Measurements from ENCODE around the gene HDAC8.

Gene HDAC8

DNA sequence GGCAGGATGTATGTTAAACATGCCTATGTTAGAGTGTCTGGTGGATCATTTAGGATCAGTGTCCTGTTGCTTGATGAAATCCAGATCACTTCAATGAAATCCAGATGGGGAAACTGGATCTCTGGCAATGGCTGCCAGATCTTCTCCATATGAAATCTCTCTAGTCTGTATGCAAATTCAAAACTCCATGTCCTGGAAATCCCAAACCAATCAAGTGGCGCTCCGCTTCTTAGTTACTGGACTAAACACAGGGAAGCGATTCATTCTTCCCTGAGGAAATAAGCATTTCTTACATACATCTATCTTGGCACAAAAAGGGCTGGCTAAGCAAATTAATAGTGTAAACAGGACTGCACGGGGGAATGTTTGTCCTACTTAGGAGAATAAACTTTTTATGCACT is 94.9 kb downstream of the HDAC8 start:
- Histone ChIP-seq H2BK120ac (ENCODE audit: low read depth, low read length) (no peak overlapping the region), H2AK5ac (ENCODE audit: low read depth, low read length) (no peak overlapping the region), H4K8ac (ENCODE audit: low read depth, low read length) (no peak overlapping the region), H3K18ac (ENCODE audit: low read length) (no peak overlapping the region), H3K36me3 (replicated peaks in 1 of 2; ENCODE audit: control insufficient read depth in 2 of 2, insufficient read depth in 2 of 2, low read length in 2 of 2) (peaks cover 2 to 4% of the 10 kb centered on the region in 2 donors), H2BK12ac (ENCODE audit: low read length) (no peak overlapping the region), H2BK5ac (ENCODE audit: low read length) (no peak overlapping the region), H3K4me3 (ENCODE audit: low read length in 2 of 2) (no peak overlapping the region), H3K14ac (ENCODE audit: low read length) (no peak overlapping the region), H3K27me3 (ENCODE audit: control insufficient read depth in 3 of 3, insufficient read depth in 3 of 3, low read depth in 1 of 3, low read length in 3 of 3) (peaks cover 0 to 6% (median 0%) of the 10 kb centered on the region in 3 experiments), H3K9me3 (replicated peaks in 1 of 2; ENCODE audit: control insufficient read depth in 2 of 2, insufficient read depth in 1 of 2, low read depth in 1 of 2, low read length in 2 of 2) (no peaks in the 10 kb centered on the region), H2BK15ac (ENCODE audit: low read length) (no peak overlapping the region), H4K91ac (ENCODE audit: low read depth, low read length, poor library complexity) (no peak overlapping the region), H3K9ac (ENCODE audit: low read depth, low read length, poor library complexity) (no peak overlapping the region), H3K79me1 (ENCODE audit: low read depth, low read length) (no peaks in the 10 kb centered on the region), H3K4ac (ENCODE audit: low read length) (no peak overlapping the region), H2AFZ (ENCODE audit: low read length) (no peak overlapping the region), H3K23ac (ENCODE audit: low read depth, low read length, poor library complexity) (no peak overlapping the region), H3K4me1 (ENCODE audit: control insufficient read depth in 2 of 2, insufficient read depth in 1 of 2, low read depth in 1 of 2, low read length in 2 of 2) (no peaks in the 10 kb centered on the region), H3K27ac (replicated peaks; ENCODE audit: low read length) (no peak overlapping the region), H3K4me2 (ENCODE audit: insufficient read depth, low read length, poor library complexity, severe bottlenecking) (no peak overlapping the region)
- no CpG with 5 or more reads among the region's 4 CpGs for WGBS, 2 donors (ENCODE audit: extremely low coverage in 2 of 2, insufficient read length in 2 of 2, insufficient replicate concordance in 1 of 2)
- DNase-seq (ENCODE audit: low spot score), result no peak

DNA sequence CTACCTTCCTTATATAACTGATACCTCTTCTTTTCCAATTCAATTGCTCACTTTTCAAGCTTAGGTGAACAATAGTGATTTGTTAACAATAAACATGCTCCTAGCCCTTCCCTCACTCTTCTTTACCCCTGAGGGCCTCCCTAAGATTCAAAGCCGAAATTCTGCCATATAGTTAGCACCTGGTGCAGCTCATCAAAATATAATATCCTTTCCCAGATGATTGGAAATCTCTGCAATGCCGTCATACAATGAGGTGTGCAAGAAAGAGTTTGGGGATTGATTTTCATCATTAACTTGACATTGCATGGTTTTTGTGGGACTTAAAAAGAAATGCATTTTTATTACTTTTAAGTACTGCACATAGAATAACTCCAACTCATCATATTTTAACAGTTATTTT is 95.3 kb downstream of the HDAC8 start:
- no peak overlapping the region for H3K4ac ChIP-seq (ENCODE audit: low read length)
- H3K18ac ChIP-seq (ENCODE audit: low read length), result no peak overlapping the region
- H3K79me1 ChIP-seq (ENCODE audit: low read depth, low read length), result no peaks in the 10 kb centered on the region
- H2AFZ ChIP-seq (ENCODE audit: low read length), result no peak overlapping the region
- H2AK5ac ChIP-seq (ENCODE audit: low read depth, low read length), result no peak overlapping the region
- no peak overlapping the region for H2BK15ac ChIP-seq (ENCODE audit: low read length)
- H3K14ac ChIP-seq (ENCODE audit: low read length), result no peak overlapping the region
- peaks cover 2 to 4% of the 10 kb centered on the region in 2 donors for H3K36me3 ChIP-seq (replicated peaks in 1 of 2; ENCODE audit: control insufficient read depth in 2 of 2, insufficient read depth in 2 of 2, low read length in 2 of 2)
- no peak overlapping the region for H2BK12ac ChIP-seq (ENCODE audit: low read length)
- no peak overlapping the region for H3K4me2 ChIP-seq (ENCODE audit: insufficient read depth, low read length, poor library complexity, severe bottlenecking)
- peaks cover 0 to 6% (median 0%) of the 10 kb centered on the region in 3 experiments for H3K27me3 ChIP-seq (ENCODE audit: control insufficient read depth in 3 of 3, insufficient read depth in 3 of 3, low read depth in 1 of 3, low read length in 3 of 3)
- WGBS, 2 donors (ENCODE audit: extremely low coverage in 2 of 2, insufficient read length in 2 of 2, insufficient replicate concordance in 1 of 2), result no CpG with 5 or more reads among the region's 2 CpGs
- H3K4me3 ChIP-seq (ENCODE audit: low read length in 2 of 2), result no peak overlapping the region
- H3K9ac ChIP-seq (ENCODE audit: low read depth, low read length, poor library complexity), result no peak overlapping the region
- H3K27ac ChIP-seq (replicated peaks; ENCODE audit: low read length), result no peak overlapping the region
- no peak overlapping the region for H2BK5ac ChIP-seq (ENCODE audit: low read length)
- H3K23ac ChIP-seq (ENCODE audit: low read depth, low read length, poor library complexity), result no peak overlapping the region
- no peaks in the 10 kb centered on the region for H3K9me3 ChIP-seq (replicated peaks in 1 of 2; ENCODE audit: control insufficient read depth in 2 of 2, insufficient read depth in 1 of 2, low read depth in 1 of 2, low read length in 2 of 2)
- H2BK120ac ChIP-seq (ENCODE audit: low read depth, low read length), result no peak overlapping the region
- no peaks in the 10 kb centered on the region for H3K4me1 ChIP-seq (ENCODE audit: control insufficient read depth in 2 of 2, insufficient read depth in 1 of 2, low read depth in 1 of 2, low read length in 2 of 2)
- no peak overlapping the region for H4K91ac ChIP-seq (ENCODE audit: low read depth, low read length, poor library complexity)
- H4K8ac ChIP-seq (ENCODE audit: low read depth, low read length), result no peak overlapping the region
- DNase-seq (ENCODE audit: low spot score), result no peak

DNA sequence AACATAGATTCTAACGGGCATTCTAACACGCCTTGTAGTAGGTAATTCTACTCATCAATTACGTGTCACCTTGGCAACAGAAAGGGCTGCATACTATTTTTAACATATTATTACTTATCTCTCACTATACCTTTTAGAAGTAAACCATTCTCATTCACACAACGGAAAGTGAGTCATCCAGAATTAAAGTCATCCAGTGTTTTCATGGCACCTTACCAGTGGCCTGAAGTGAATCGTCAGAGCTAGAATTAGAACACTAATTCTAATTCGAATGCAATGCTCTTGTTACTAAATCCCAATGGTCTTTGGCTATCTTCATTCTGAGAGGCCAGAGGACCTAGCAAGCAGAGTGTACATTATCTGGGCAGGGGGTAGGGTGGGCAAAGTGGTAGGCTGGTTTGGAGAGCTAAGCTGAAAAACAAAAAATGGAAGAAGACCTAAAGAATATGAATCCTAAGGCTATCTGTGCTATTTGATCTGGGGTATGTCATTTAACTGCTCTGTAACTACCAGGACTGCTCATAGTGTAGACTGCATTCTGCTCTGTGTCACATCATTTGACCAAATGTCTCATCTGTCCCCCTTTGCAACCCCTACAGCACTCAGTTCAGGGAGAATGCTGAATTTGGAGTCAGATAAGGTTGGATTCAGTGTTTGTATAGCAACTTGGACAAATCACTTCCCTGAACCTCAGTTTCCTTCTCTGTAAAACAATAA is 96.5 kb downstream of the HDAC8 start:
- no peak for DNase-seq (ENCODE audit: low spot score)
- Histone ChIP-seq H3K36me3 (replicated peaks in 1 of 2; ENCODE audit: control insufficient read depth in 2 of 2, insufficient read depth in 2 of 2, low read length in 2 of 2) (peaks cover 2 to 4% of the 10 kb centered on the region in 2 donors), H2AFZ (ENCODE audit: low read length) (no peak overlapping the region), H2AK5ac (ENCODE audit: low read depth, low read length) (no peak overlapping the region), H4K8ac (ENCODE audit: low read depth, low read length) (no peak overlapping the region), H2BK12ac (ENCODE audit: low read length) (no peak overlapping the region), H3K14ac (ENCODE audit: low read length) (no peak overlapping the region), H2BK120ac (ENCODE audit: low read depth, low read length) (no peak overlapping the region), H3K4me1 (ENCODE audit: control insufficient read depth in 2 of 2, insufficient read depth in 1 of 2, low read depth in 1 of 2, low read length in 2 of 2) (no peaks in the 10 kb centered on the region), H3K79me1 (ENCODE audit: low read depth, low read length) (no peaks in the 10 kb centered on the region), H3K4me2 (ENCODE audit: insufficient read depth, low read length, poor library complexity, severe bottlenecking) (no peak overlapping the region), H2BK15ac (ENCODE audit: low read length) (no peak overlapping the region), H3K23ac (ENCODE audit: low read depth, low read length, poor library complexity) (no peak overlapping the region), H3K18ac (ENCODE audit: low read length) (no peak overlapping the region), H3K9me3 (replicated peaks in 1 of 2; ENCODE audit: control insufficient read depth in 2 of 2, insufficient read depth in 1 of 2, low read depth in 1 of 2, low read length in 2 of 2) (no peaks in the 10 kb centered on the region), H3K4me3 (ENCODE audit: low read length in 2 of 2) (no peak overlapping the region), H4K91ac (ENCODE audit: low read depth, low read length, poor library complexity) (no peak overlapping the region), H3K27me3 (ENCODE audit: control insufficient read depth in 3 of 3, insufficient read depth in 3 of 3, low read depth in 1 of 3, low read length in 3 of 3) (peaks cover 0 to 6% (median 0%) of the 10 kb centered on the region in 3 experiments), H3K27ac (replicated peaks; ENCODE audit: low read length) (no peak overlapping the region), H2BK5ac (ENCODE audit: low read length) (no peak overlapping the region), H3K4ac (ENCODE audit: low read length) (no peak overlapping the region), H3K9ac (ENCODE audit: low read depth, low read length, poor library complexity) (no peak overlapping the region)
- WGBS, 2 donors (ENCODE audit: extremely low coverage in 2 of 2, insufficient read length in 2 of 2, insufficient replicate concordance in 1 of 2), result no CpG with 5 or more reads among the region's 6 CpGs

DNA sequence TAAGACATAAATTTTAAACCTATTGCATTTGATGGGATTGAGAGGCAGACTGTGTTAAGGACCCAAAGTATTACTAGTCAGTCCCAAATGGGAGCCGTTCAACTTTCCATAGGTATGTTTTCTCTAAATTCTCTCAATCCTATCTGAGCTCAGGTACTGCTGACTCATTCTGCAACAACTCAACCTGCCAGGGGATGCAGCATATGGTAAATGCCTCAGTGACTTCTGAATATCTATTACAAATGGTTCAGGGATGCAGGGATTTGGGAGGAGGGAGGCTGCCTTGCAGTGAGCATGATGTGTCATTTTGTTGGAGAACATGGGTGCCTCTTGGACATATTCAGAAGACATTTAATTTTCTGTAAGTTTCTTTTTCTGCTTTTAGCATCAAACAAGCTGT is 97.3 kb downstream of the HDAC8 start:
- no peaks in the 10 kb centered on the region for H3K9me3 ChIP-seq (replicated peaks in 1 of 2; ENCODE audit: control insufficient read depth in 2 of 2, insufficient read depth in 1 of 2, low read depth in 1 of 2, low read length in 2 of 2)
- H2BK120ac ChIP-seq (ENCODE audit: low read depth, low read length), result no peak overlapping the region
- no peak overlapping the region for H2BK15ac ChIP-seq (ENCODE audit: low read length)
- WGBS, 2 donors (ENCODE audit: extremely low coverage in 2 of 2, insufficient read length in 2 of 2, insufficient replicate concordance in 1 of 2), result no CpG with 5 or more reads among the region's 1 CpG
- DNase-seq (ENCODE audit: low spot score), result no peak
- H3K9ac ChIP-seq (ENCODE audit: low read depth, low read length, poor library complexity), result no peak overlapping the region
- H4K91ac ChIP-seq (ENCODE audit: low read depth, low read length, poor library complexity), result no peak overlapping the region
- no peak overlapping the region for H3K14ac ChIP-seq (ENCODE audit: low read length)
- no peak overlapping the region for H3K4ac ChIP-seq (ENCODE audit: low read length)
- peaks cover 2 to 4% of the 10 kb centered on the region in 2 donors for H3K36me3 ChIP-seq (replicated peaks in 1 of 2; ENCODE audit: control insufficient read depth in 2 of 2, insufficient read depth in 2 of 2, low read length in 2 of 2)
- peaks cover 0 to 6% (median 0%) of the 10 kb centered on the region in 3 experiments for H3K27me3 ChIP-seq (ENCODE audit: control insufficient read depth in 3 of 3, insufficient read depth in 3 of 3, low read depth in 1 of 3, low read length in 3 of 3)
- no peak overlapping the region for H3K23ac ChIP-seq (ENCODE audit: low read depth, low read length, poor library complexity)
- H3K79me1 ChIP-seq (ENCODE audit: low read depth, low read length), result no peaks in the 10 kb centered on the region
- H2BK12ac ChIP-seq (ENCODE audit: low read length), result no peak overlapping the region
- no peaks in the 10 kb centered on the region for H3K4me1 ChIP-seq (ENCODE audit: control insufficient read depth in 2 of 2, insufficient read depth in 1 of 2, low read depth in 1 of 2, low read length in 2 of 2)
- H2BK5ac ChIP-seq (ENCODE audit: low read length), result no peak overlapping the region
- H2AK5ac ChIP-seq (ENCODE audit: low read depth, low read length), result no peak overlapping the region
- no peak overlapping the region for H3K4me3 ChIP-seq (ENCODE audit: low read length in 2 of 2)
- no peak overlapping the region for H3K4me2 ChIP-seq (ENCODE audit: insufficient read depth, low read length, poor library complexity, severe bottlenecking)
- H3K18ac ChIP-seq (ENCODE audit: low read length), result no peak overlapping the region
- H3K27ac ChIP-seq (replicated peaks; ENCODE audit: low read length), result no peak overlapping the region
- H4K8ac ChIP-seq (ENCODE audit: low read depth, low read length), result no peak overlapping the region
- no peak overlapping the region for H2AFZ ChIP-seq (ENCODE audit: low read length)
